NCI-H345 treated with DMSO at 0.1 percent for 48 hours (cell line): ENCODE measurements around the gene ZAP70.
"Not testable (repeated sequence)": the region's sequence is repeated elsewhere in the genome, so short reads cannot be mapped to it uniquely, and the experiment has no call there.

ENCODE experiments used
- DNase-seq: peaks from one replicate; lab custom pipeline; 2025; ENCODE audit not compliant: unreplicated experiment; lab: John Stamatoyannopoulos, UW

The ZAP70 gene

GRCh38 chr2:97697252-97698235, 15.8 kb upstream of the ZAP70 start:
- DNase-seq: peak; percentile 74

- no peak for DNase-seq
Measured at GRCh38 chr2:97698530-97698929, 14.8 kb upstream of the ZAP70 start.

GRCh38 chr2:97699765-97700444, 13.5 kb upstream of the ZAP70 start:
- peak; percentile 57 for DNase-seq

- no peak for DNase-seq
Measured at GRCh38 chr2:97701186-97701585, 12.2 kb upstream of the ZAP70 start.

- DNase-seq: no peak
Measured at GRCh38 chr2:97701851-97702465, 11.4 kb upstream of the ZAP70 start.

GRCh38 chr2:97702731-97703470, 10.5 kb upstream of the ZAP70 start:
- DNase-seq: no peak

GRCh38 chr2:97703741-97704140, 9.6 kb upstream of the ZAP70 start:
- no peak for DNase-seq

- no peak for DNase-seq
Measured at GRCh38 chr2:97704989-97705388, 8.4 kb upstream of the ZAP70 start.

- DNase-seq: no peak
Measured at GRCh38 chr2:97706112-97706511, 7.3 kb upstream of the ZAP70 start.

- DNase-seq: no peak
Measured at GRCh38 chr2:97706708-97707345, 6.5 kb upstream of the ZAP70 start.

- no peak for DNase-seq
Measured at GRCh38 chr2:97707362-97708047, 5.9 kb upstream of the ZAP70 start.

- no peak for DNase-seq
Measured at GRCh38 chr2:97708048-97708380, 5.4 kb upstream of the ZAP70 start.

GRCh38 chr2:97708608-97709007, 4.8 kb upstream of the ZAP70 start:
- DNase-seq: no peak

GRCh38 chr2:97711394-97711711, 2.0 kb upstream of the ZAP70 start:
- DNase-seq: no peak

GRCh38 chr2:97712175-97712574, 1.2 kb upstream of the ZAP70 start:
- DNase-seq: not testable (repeated sequence)

- DNase-seq: no peak
Measured at GRCh38 chr2:97712693-97713295, 582 bp upstream of the ZAP70 start.

GRCh38 chr2:97714084-97714949, 941 bp downstream of the ZAP70 start:
- DNase-seq: no peak

- no peak for DNase-seq
Measured at GRCh38 chr2:97714950-97715652, 1.7 kb downstream of the ZAP70 start.
